Measurements from ENCODE around the gene MCF2. TPM values are rescaled to one million over a fixed set of nuclear protein-coding genes. Genes with fewer than 3 reads are reported as not detected.
"Not testable (repeated sequence)": the region's sequence is repeated elsewhere in the genome, so short reads cannot be mapped to it uniquely, and the experiment has no call there.

MCF2 gene
- 1 to 10 TPM in 3 of 4 donors, under 1 TPM in 1; 0.79 to 1.5 (median 1.2) TPM for polyA plus RNA-seq (ENCODE audit: insufficient read length in 4 of 4)

- no peak for DNase-seq (ENCODE audit: low read depth in 4 of 4, low spot score in 2 of 4)
These were observed at the start of gene MCF2 for GRCh38 chrX:139708067-139708466. MCF2 (minus strand) TSS chrX:139708167; CDS start chrX:139651744, 56,423 bp downstream.

- DNase-seq (ENCODE audit: low read depth in 4 of 4, low spot score in 2 of 4): no peak
These were observed 43.1 kb upstream of the MCF2 start for GRCh38 chrX:139751053-139751452.

GRCh38 chrX:139750390-139750789 is 42.4 kb upstream of the MCF2 start:
- DNase-seq (ENCODE audit: low read depth in 4 of 4, low spot score in 2 of 4): no peak

- no peak for DNase-seq (ENCODE audit: low read depth in 4 of 4, low spot score in 2 of 4)
These were observed 31.2 kb upstream of the MCF2 start for GRCh38 chrX:139739138-139739537.

- no peak for DNase-seq (ENCODE audit: low read depth in 4 of 4, low spot score in 2 of 4)
These were observed 30.6 kb upstream of the MCF2 start for GRCh38 chrX:139738581-139738980.

- DNase-seq (ENCODE audit: low read depth in 4 of 4, low spot score in 2 of 4): no peak
These were observed 28.2 kb upstream of the MCF2 start for GRCh38 chrX:139736151-139736550.

- no peak for DNase-seq (ENCODE audit: low read depth in 4 of 4, low spot score in 2 of 4)
These were observed 27.0 kb upstream of the MCF2 start for GRCh38 chrX:139734996-139735395.

- no peak for DNase-seq (ENCODE audit: low read depth in 4 of 4, low spot score in 2 of 4)
These were observed 17.8 kb upstream of the MCF2 start for GRCh38 chrX:139725720-139726119.

- DNase-seq (ENCODE audit: low read depth in 4 of 4, low spot score in 2 of 4): no peak
These were observed 16.7 kb upstream of the MCF2 start for GRCh38 chrX:139724626-139725025.

- no peak for DNase-seq (ENCODE audit: low read depth in 4 of 4, low spot score in 2 of 4)
These were observed 13.0 kb upstream of the MCF2 start for GRCh38 chrX:139720979-139721378.

GRCh38 chrX:139720136-139720535 is 12.2 kb upstream of the MCF2 start:
- DNase-seq (ENCODE audit: low read depth in 4 of 4, low spot score in 2 of 4): no peak

GRCh38 chrX:139702658-139703057 is 5.3 kb downstream of the MCF2 start:
- no peak for DNase-seq (ENCODE audit: low read depth in 4 of 4, low spot score in 2 of 4)

GRCh38 chrX:139692908-139693307 is 15.1 kb downstream of the MCF2 start:
- DNase-seq (ENCODE audit: low read depth in 4 of 4, low spot score in 2 of 4): no peak

GRCh38 chrX:139692506-139692849 is 15.5 kb downstream of the MCF2 start:
- peak in 1 of 4 donors; percentile 19 for DNase-seq (ENCODE audit: low read depth in 4 of 4, low spot score in 2 of 4)

GRCh38 chrX:139691843-139692505 is 16.0 kb downstream of the MCF2 start:
- no peak for DNase-seq (ENCODE audit: low read depth in 4 of 4, low spot score in 2 of 4)

- no peak for DNase-seq (ENCODE audit: low read depth in 4 of 4, low spot score in 2 of 4)
These were observed 16.5 kb downstream of the MCF2 start for GRCh38 chrX:139691493-139691842.

- DNase-seq (ENCODE audit: low read depth in 4 of 4, low spot score in 2 of 4): not testable (repeated sequence)
These were observed 22.8 kb downstream of the MCF2 start for GRCh38 chrX:139685175-139685574.

GRCh38 chrX:139680356-139680755 is 27.6 kb downstream of the MCF2 start:
- DNase-seq (ENCODE audit: low read depth in 4 of 4, low spot score in 2 of 4): no peak

GRCh38 chrX:139647597-139647996 is 60.4 kb downstream of the MCF2 start:
- no peak for DNase-seq (ENCODE audit: low read depth in 4 of 4, low spot score in 2 of 4)

- DNase-seq (ENCODE audit: low read depth in 4 of 4, low spot score in 2 of 4): no peak
These were observed 65.6 kb downstream of the MCF2 start for GRCh38 chrX:139642241-139642927.

GRCh38 chrX:139640259-139640658 is 67.7 kb downstream of the MCF2 start:
- no peak for DNase-seq (ENCODE audit: low read depth in 4 of 4, low spot score in 2 of 4)

GRCh38 chrX:139639253-139639652 is 68.7 kb downstream of the MCF2 start:
- DNase-seq (ENCODE audit: low read depth in 4 of 4, low spot score in 2 of 4): no peak

Data from left renal cortex interstitium (tissue), 4 donors.